ENCODE results near the gene TCF7L1.

Gene TCF7L1

GRCh38 chr2:85188852-85189251 is 55.7 kb downstream of the TCF7L1 start:
- no peak for TF ChIP-seq CTCF (IDR thresholded peaks at IDR 0.05; ENCODE audit: poor library complexity, severe bottlenecking)
- Histone ChIP-seq H3K4me3 (ENCODE audit: severe bottlenecking) (no peak overlapping the region), H3K9me3 (ENCODE audit: severe bottlenecking) (no peaks in the 10 kb centered on the region), H3K4me1 (ENCODE audit: insufficient read depth, poor library complexity, severe bottlenecking) (peaks cover 6% of the 10 kb centered on the region), H3K27ac (ENCODE audit: poor library complexity, severe bottlenecking) (no peak overlapping the region), H3K36me3 (ENCODE audit: low read depth) (peaks cover 9% of the 10 kb centered on the region), H3K27me3 (ENCODE audit: insufficient read depth, poor library complexity, severe bottlenecking) (no peaks in the 10 kb centered on the region)
- ATAC-seq (ENCODE audit: low read depth), result no peak
- no peak for DNase-seq (ENCODE audit: low spot score)

GRCh38 chr2:85189606-85190270 is 56.5 kb downstream of the TCF7L1 start:
- Histone ChIP-seq H3K9me3 (ENCODE audit: severe bottlenecking) (no peaks in the 10 kb centered on the region), H3K27ac (ENCODE audit: poor library complexity, severe bottlenecking) (no peak overlapping the region), H3K27me3 (ENCODE audit: insufficient read depth, poor library complexity, severe bottlenecking) (no peaks in the 10 kb centered on the region), H3K4me3 (ENCODE audit: severe bottlenecking) (no peak overlapping the region), H3K4me1 (ENCODE audit: insufficient read depth, poor library complexity, severe bottlenecking) (peaks cover 6% of the 10 kb centered on the region), H3K36me3 (ENCODE audit: low read depth) (peaks cover 9% of the 10 kb centered on the region)
- no peak for TF ChIP-seq CTCF (IDR thresholded peaks at IDR 0.05; ENCODE audit: poor library complexity, severe bottlenecking)
- DNase-seq (ENCODE audit: low spot score), result no peak
- no peak for ATAC-seq (ENCODE audit: low read depth)

GRCh38 chr2:85191157-85191556 is 58.0 kb downstream of the TCF7L1 start:
- no peak for TF ChIP-seq CTCF (IDR thresholded peaks at IDR 0.05; ENCODE audit: poor library complexity, severe bottlenecking)
- Histone ChIP-seq H3K27me3 (ENCODE audit: insufficient read depth, poor library complexity, severe bottlenecking) (no peaks in the 10 kb centered on the region), H3K4me1 (ENCODE audit: insufficient read depth, poor library complexity, severe bottlenecking) (peaks cover 6% of the 10 kb centered on the region), H3K4me3 (ENCODE audit: severe bottlenecking) (no peak overlapping the region), H3K9me3 (ENCODE audit: severe bottlenecking) (no peaks in the 10 kb centered on the region), H3K27ac (ENCODE audit: poor library complexity, severe bottlenecking) (no peak overlapping the region), H3K36me3 (ENCODE audit: low read depth) (peaks cover 9% of the 10 kb centered on the region)
- no peak for ATAC-seq (ENCODE audit: low read depth)
- no peak for DNase-seq (ENCODE audit: low spot score)

GRCh38 chr2:85194780-85195480 is 61.7 kb downstream of the TCF7L1 start:
- Histone ChIP-seq H3K36me3 (ENCODE audit: low read depth) (peaks cover 9% of the 10 kb centered on the region), H3K4me1 (ENCODE audit: insufficient read depth, poor library complexity, severe bottlenecking) (no peaks in the 10 kb centered on the region), H3K4me3 (ENCODE audit: severe bottlenecking) (no peak overlapping the region), H3K9me3 (ENCODE audit: severe bottlenecking) (no peaks in the 10 kb centered on the region), H3K27ac (ENCODE audit: poor library complexity, severe bottlenecking) (no peak overlapping the region), H3K27me3 (ENCODE audit: insufficient read depth, poor library complexity, severe bottlenecking) (no peaks in the 10 kb centered on the region)
- ATAC-seq (ENCODE audit: low read depth) (no peak), DNase-seq (ENCODE audit: low spot score) (no peak)
- no peak for TF ChIP-seq CTCF (IDR thresholded peaks at IDR 0.05; ENCODE audit: poor library complexity, severe bottlenecking)

- no peak for DNase-seq (ENCODE audit: low spot score)
- no peak for ATAC-seq (ENCODE audit: low read depth)
- no peaks in the 10 kb centered on the region for H3K4me1 ChIP-seq (ENCODE audit: insufficient read depth, poor library complexity, severe bottlenecking)
- H3K27ac ChIP-seq (ENCODE audit: poor library complexity, severe bottlenecking), result no peak overlapping the region
- no peaks in the 10 kb centered on the region for H3K27me3 ChIP-seq (ENCODE audit: insufficient read depth, poor library complexity, severe bottlenecking)
- no peak overlapping the region for H3K4me3 ChIP-seq (ENCODE audit: severe bottlenecking)
- TF ChIP-seq CTCF (IDR thresholded peaks at IDR 0.05; ENCODE audit: poor library complexity, severe bottlenecking), result no peak
- peaks cover 9% of the 10 kb centered on the region for H3K36me3 ChIP-seq (ENCODE audit: low read depth)
- H3K9me3 ChIP-seq (ENCODE audit: severe bottlenecking), result no peaks in the 10 kb centered on the region
Observed at GRCh38 chr2:85195956-85196355, 62.8 kb downstream of the TCF7L1 start.
